GM23338 (cell line): ENCODE data around the gene PVRIG. TPM values are rescaled to one million over a fixed set of nuclear protein-coding genes. Genes with fewer than 3 reads are reported as not detected.
A peak's percentile ranks its signal among the peaks of the same experiment; 100 is the strongest.

Experiments used
- ATAC-seq: fragments of 200-7000 bp; cut with Tn5 transposase; 3 replicates; pipeline ENCODE4 v1.9.1; 2020
- DNase-seq: peaks from one replicate; pipeline ENCODE4 v3.0.0-alpha.2; 2015; ENCODE audit warnings: low spot score
- H2AFZ ChIP-seq: fragments of 200-600 bp; sonication (generic); 2 replicates; pipeline ENCODE4 v1.8.0; 2016; ENCODE audit warnings: antibody characterized with exemption, mild to moderate bottlenecking, moderate library complexity
- H3F3A ChIP-seq: fragments of 200-600 bp; sonication (generic); replicated peaks from 2 replicates; pipeline ENCODE4 v1.8.0; 2017; ENCODE audit warnings: antibody characterized with exemption, mixed run types, low read depth
- H3K27ac ChIP-seq: fragments of 200-600 bp; sonication (generic); 2 replicates; pipeline ENCODE4 v1.6.1; 2016; ENCODE audit warnings: low read depth
- H3K27me3 ChIP-seq: fragments of 200-600 bp; sonication (generic); 2 replicates; pipeline ENCODE4 v1.8.0; 2016; ENCODE audit warnings: mild to moderate bottlenecking, mixed run types, moderate library complexity; ENCODE audit not compliant: insufficient read depth
- H3K36me3 ChIP-seq: fragments of 200-600 bp; sonication (generic); 2 replicates; pipeline ENCODE4 v1.8.0; 2016; ENCODE audit warnings: mild to moderate bottlenecking; ENCODE audit not compliant: insufficient read depth
- H3K4me1 ChIP-seq: fragments of 200-600 bp; sonication (generic); 2 replicates; pipeline ENCODE4 v1.8.0; 2016; ENCODE audit warnings: mild to moderate bottlenecking, moderate library complexity; ENCODE audit not compliant: insufficient read depth
- H3K4me2 ChIP-seq: fragments of 200-600 bp; sonication (generic); 2 replicates; pipeline ENCODE4 v1.7.1; 2017; ENCODE audit warnings: mixed run types
- H3K4me3 ChIP-seq: fragments of 200-600 bp; sonication (generic); 2 replicates; pipeline ENCODE4 v1.6.1; 2016; ENCODE audit warnings: mixed run types
- H3K79me2 ChIP-seq: fragments of 200-600 bp; sonication (generic); replicated peaks from 2 replicates; pipeline ENCODE4 v1.8.0; 2017; ENCODE audit warnings: mild to moderate bottlenecking; ENCODE audit not compliant: insufficient read depth
- H3K9me2 ChIP-seq: fragments of 200-600 bp; sonication (generic); 2 replicates; pipeline ENCODE4 v1.8.0; 2017; ENCODE audit not compliant: insufficient read depth
- H4K20me1 ChIP-seq: fragments of 200-600 bp; sonication (generic); replicated peaks from 2 replicates; pipeline ENCODE4 v1.8.0; 2017; ENCODE audit warnings: mild to moderate bottlenecking; ENCODE audit not compliant: insufficient read depth
- H3K27ac Mint-ChIP-seq: 2 replicates; pipeline ENCODE4 v1.8.0; 2020; ENCODE audit warnings: inconsistent platforms, mild to moderate bottlenecking, moderate library complexity, mixed read lengths
- H3K27me3 Mint-ChIP-seq: 3 replicates; pipeline ENCODE4 v1.8.0; 2022; ENCODE audit warnings: low read depth, mild to moderate bottlenecking, moderate library complexity, mixed read lengths, inconsistent platforms; ENCODE audit not compliant: insufficient read depth, poor library complexity
- H3K36me3 Mint-ChIP-seq: 3 replicates; pipeline ENCODE4 v1.8.0; 2021; ENCODE audit warnings: low read depth, mild to moderate bottlenecking, inconsistent platforms, moderate library complexity, mixed read lengths
- H3K4me1 Mint-ChIP-seq: 3 replicates; pipeline ENCODE4 v1.8.0; 2020; ENCODE audit warnings: mild to moderate bottlenecking, inconsistent platforms, mixed read lengths
- H3K4me3 Mint-ChIP-seq: 3 replicates; pipeline ENCODE4 v1.8.0; 2021; ENCODE audit warnings: moderate library complexity, mild to moderate bottlenecking, inconsistent platforms, mixed read lengths
- H3K9me3 Mint-ChIP-seq: 3 replicates; pipeline ENCODE4 v1.8.0; 2020; ENCODE audit warnings: moderate library complexity, mild to moderate bottlenecking, inconsistent platforms, mixed read lengths
- CREB1 ChIP-seq: fragments of 250-450 bp; sonication (Bioruptor Pico); IDR thresholded peaks from 2 replicates; pipeline ENCODE4 v1.5.0; 2020; ENCODE audit warnings: low read depth, mild to moderate bottlenecking, moderate library complexity
- EZH2 ChIP-seq: fragments of 200-600 bp; sonication (generic); IDR thresholded peaks from one replicate; pipeline ENCODE4 v1.8.0; 2017; ENCODE audit warnings: antibody characterized with exemption, mild to moderate bottlenecking, low read depth; ENCODE audit not compliant: unreplicated experiment
- EZH2phosphoT487 ChIP-seq: fragments of 200-600 bp; sonication (generic); IDR thresholded peaks from one replicate; pipeline ENCODE4 v1.8.1; 2018; ENCODE audit warnings: antibody characterized with exemption; ENCODE audit not compliant: unreplicated experiment
- JUNB ChIP-seq: IDR thresholded peaks from one replicate; pipeline ENCODE4 v1.6.1; 2016; ENCODE audit warnings: antibody characterized with exemption; ENCODE audit not compliant: unreplicated experiment
- NANOG ChIP-seq: IDR thresholded peaks from 2 replicates; pipeline ENCODE4 v1.6.1; 2016; ENCODE audit warnings: antibody characterized with exemption, borderline replicate concordance
- POLR2AphosphoS5 ChIP-seq: IDR thresholded peaks from 2 replicates; pipeline ENCODE4 v1.6.1; 2016; ENCODE audit warnings: antibody characterized with exemption, low read depth
- STAT1 ChIP-seq: IDR thresholded peaks from one replicate; pipeline ENCODE4 v1.6.1; 2016; ENCODE audit warnings: antibody characterized with exemption; ENCODE audit not compliant: unreplicated experiment
- ZNF114 ChIP-seq: fragments of 250-450 bp; sonication (Bioruptor Pico); IDR thresholded peaks from 2 replicates; pipeline ENCODE4 v1.5.0; 2020; ENCODE audit warnings: mild to moderate bottlenecking, moderate library complexity
- polyA plus RNA-seq: library from polyadenylated mRNA; unstranded; fragments of >200 nt; fragmentation: Nextera tagmentation; extraction: Ambion mirVana; gene quantifications from 2 replicates; pipeline ENCODE4 v1.2.1, GENCODE V29; 2016
- total RNA-seq: library from RNA; depleted of rRNA; stranded (reverse); fragments of >200 nt; shearing (Covaris generic); gene quantifications from 2 replicates; pipeline ENCODE4 v1.2.3, GENCODE V29; 2014
- TF ChIP-seq, protein P1 (sequence below): IDR thresholded peaks from one replicate; pipeline ENCODE4 v1.6.1; 2018; ENCODE audit warnings: antibody characterized with exemption; ENCODE audit not compliant: unreplicated experiment
- TF ChIP-seq, protein P2 (sequence below), 2 experiments: fragments of 200-600 bp in 1 of 2; sonication (generic) in 1 of 2; conservative IDR thresholded peaks; 2 replicates each; pipeline versions ENCODE4 v1.5.1 to v1.6.1; 2016 to 2017; ENCODE audit warnings: antibody characterized with exemption in 2 of 2, low read depth in 2 of 2, mild to moderate bottlenecking in 2 of 2, moderate library complexity in 1 of 2

Gene PVRIG
- total and polyA plus RNA-seq, 2 experiments from 2014 or later: 1.1 TPM; not detected in 1

DNA sequence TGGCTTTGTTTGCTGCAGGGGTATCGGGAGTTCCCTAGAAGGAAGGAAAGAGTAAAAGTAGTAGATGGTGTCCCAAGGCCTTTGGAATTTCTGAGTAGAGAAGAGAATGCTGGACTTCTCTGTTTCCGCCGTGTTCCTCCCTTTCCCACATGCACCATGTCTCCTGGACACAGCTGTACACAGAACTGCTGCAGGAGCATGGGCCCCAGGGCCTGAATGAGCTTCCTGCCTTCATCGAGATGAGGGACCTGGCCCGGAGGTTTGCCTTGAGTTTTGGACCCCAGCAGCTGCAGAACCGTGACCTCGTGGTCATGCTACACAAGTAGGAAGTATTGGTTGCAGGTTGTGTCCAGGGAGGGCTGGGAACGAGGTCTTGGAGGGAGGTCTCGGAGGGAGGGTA lies 15.3 kb upstream of the PVRIG start:
- no peaks in the 10 kb centered on the region for H3K9me2 ChIP-seq
- no peak overlapping the region for H3K27ac Mint-ChIP-seq
- H3K27ac ChIP-seq: no peak overlapping the region

DNA sequence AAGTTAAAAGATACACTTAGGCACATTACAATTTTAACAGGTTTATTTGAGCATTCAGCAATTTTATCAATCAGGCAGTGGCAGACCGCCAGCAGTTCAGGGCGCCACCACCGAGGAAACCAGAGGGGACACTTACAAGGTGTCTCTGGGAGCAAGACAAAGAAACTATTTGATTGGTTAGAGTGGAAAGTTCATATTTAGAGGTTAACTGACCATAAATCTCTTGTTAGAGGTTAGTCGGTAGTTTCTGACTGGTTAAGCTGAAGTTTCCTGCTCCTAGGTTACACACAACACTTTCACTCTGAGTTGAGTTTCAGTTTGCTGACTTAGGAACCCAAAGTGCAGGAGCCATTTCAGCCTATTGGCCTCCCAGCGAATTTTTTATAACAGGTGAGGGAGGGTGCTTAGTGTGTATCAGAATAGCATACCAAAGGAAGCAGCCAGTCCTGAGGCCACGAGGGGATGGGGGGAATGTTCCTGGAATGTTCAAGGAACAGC lies 10.8 kb upstream of the PVRIG start:
- H3K4me3 ChIP-seq: no peak overlapping the region
- ATAC-seq (peak; percentile 28), DNase-seq (peak; percentile 46)
- peaks cover 10% of the 10 kb centered on the region for H3K27me3 Mint-ChIP-seq
- no peaks in the 10 kb centered on the region for H3K9me3 Mint-ChIP-seq
- H3K36me3 ChIP-seq: no peaks in the 10 kb centered on the region
- no peak overlapping the region; the same call in 2 of the 3 replicates for H3K4me3 Mint-ChIP-seq
- H3K4me1 ChIP-seq: peaks cover 5% of the 10 kb centered on the region; the same call in 1 of the 2 replicates
- peaks cover 45% of the 10 kb centered on the region for H3K27me3 ChIP-seq
- H3K4me2 ChIP-seq: no peak overlapping the region
- H3F3A ChIP-seq: no peaks in the 10 kb centered on the region
- no peaks in the 10 kb centered on the region for H3K9me2 ChIP-seq
- no peak overlapping the region for H3K27ac ChIP-seq
- H3K79me2 ChIP-seq: no peaks in the 10 kb centered on the region
- no peak overlapping the region for H3K27ac Mint-ChIP-seq
- H3K4me1 Mint-ChIP-seq: peaks cover 12% of the 10 kb centered on the region
- no peaks in the 10 kb centered on the region for H3K36me3 Mint-ChIP-seq
- no peaks in the 10 kb centered on the region; the same call in 1 of the 2 replicates for H4K20me1 ChIP-seq
- H2AFZ ChIP-seq: no peak overlapping the region
- no peak for TF ChIP-seq ZNF114 (CRISPR knock-in tag)
- TF ChIP-seq EZH2: no peak
- TF ChIP-seq EZH2phosphoT487: no peak
- TF ChIP-seq, protein P1, sequence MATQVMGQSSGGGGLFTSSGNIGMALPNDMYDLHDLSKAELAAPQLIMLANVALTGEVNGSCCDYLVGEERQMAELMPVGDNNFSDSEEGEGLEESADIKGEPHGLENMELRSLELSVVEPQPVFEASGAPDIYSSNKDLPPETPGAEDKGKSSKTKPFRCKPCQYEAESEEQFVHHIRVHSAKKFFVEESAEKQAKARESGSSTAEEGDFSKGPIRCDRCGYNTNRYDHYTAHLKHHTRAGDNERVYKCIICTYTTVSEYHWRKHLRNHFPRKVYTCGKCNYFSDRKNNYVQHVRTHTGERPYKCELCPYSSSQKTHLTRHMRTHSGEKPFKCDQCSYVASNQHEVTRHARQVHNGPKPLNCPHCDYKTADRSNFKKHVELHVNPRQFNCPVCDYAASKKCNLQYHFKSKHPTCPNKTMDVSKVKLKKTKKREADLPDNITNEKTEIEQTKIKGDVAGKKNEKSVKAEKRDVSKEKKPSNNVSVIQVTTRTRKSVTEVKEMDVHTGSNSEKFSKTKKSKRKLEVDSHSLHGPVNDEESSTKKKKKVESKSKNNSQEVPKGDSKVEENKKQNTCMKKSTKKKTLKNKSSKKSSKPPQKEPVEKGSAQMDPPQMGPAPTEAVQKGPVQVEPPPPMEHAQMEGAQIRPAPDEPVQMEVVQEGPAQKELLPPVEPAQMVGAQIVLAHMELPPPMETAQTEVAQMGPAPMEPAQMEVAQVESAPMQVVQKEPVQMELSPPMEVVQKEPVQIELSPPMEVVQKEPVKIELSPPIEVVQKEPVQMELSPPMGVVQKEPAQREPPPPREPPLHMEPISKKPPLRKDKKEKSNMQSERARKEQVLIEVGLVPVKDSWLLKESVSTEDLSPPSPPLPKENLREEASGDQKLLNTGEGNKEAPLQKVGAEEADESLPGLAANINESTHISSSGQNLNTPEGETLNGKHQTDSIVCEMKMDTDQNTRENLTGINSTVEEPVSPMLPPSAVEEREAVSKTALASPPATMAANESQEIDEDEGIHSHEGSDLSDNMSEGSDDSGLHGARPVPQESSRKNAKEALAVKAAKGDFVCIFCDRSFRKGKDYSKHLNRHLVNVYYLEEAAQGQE: no peak
- no peak for TF ChIP-seq NANOG
- no peak for TF ChIP-seq POLR2AphosphoS5

More for the DNA sequence above, 15.3 kb upstream of the PVRIG start:
- ATAC-seq (no peak), DNase-seq (no peak)
- Histone ChIP-seq H3F3A (no peaks in the 10 kb centered on the region), H4K20me1 (no peaks in the 10 kb centered on the region), H3K4me1 (peaks cover 5% of the 10 kb centered on the region; the same call in 1 of the 2 replicates), H3K4me2 (no peak overlapping the region), H3K4me3 (no peak overlapping the region), H2AFZ (no peak overlapping the region), H3K79me2 (no peaks in the 10 kb centered on the region), H3K27me3 (peaks cover 6% of the 10 kb centered on the region; the same call in 1 of the 2 replicates), H3K36me3 (no peaks in the 10 kb centered on the region)
- Mint-ChIP-seq H3K4me1 (peaks cover 22% of the 10 kb centered on the region), H3K9me3 (no peaks in the 10 kb centered on the region), H3K4me3 (no peak overlapping the region), H3K36me3 (no peaks in the 10 kb centered on the region), H3K27me3 (peaks cover 7% of the 10 kb centered on the region)
- TF ChIP-seq STAT1 (no peak), EZH2phosphoT487 (no peak), CREB1 (CRISPR knock-in tag) (no peak), NANOG (no peak), EZH2 (no peak), ZNF114 (CRISPR knock-in tag) (no peak), JUNB (no peak)
- TF ChIP-seq, protein P2, sequence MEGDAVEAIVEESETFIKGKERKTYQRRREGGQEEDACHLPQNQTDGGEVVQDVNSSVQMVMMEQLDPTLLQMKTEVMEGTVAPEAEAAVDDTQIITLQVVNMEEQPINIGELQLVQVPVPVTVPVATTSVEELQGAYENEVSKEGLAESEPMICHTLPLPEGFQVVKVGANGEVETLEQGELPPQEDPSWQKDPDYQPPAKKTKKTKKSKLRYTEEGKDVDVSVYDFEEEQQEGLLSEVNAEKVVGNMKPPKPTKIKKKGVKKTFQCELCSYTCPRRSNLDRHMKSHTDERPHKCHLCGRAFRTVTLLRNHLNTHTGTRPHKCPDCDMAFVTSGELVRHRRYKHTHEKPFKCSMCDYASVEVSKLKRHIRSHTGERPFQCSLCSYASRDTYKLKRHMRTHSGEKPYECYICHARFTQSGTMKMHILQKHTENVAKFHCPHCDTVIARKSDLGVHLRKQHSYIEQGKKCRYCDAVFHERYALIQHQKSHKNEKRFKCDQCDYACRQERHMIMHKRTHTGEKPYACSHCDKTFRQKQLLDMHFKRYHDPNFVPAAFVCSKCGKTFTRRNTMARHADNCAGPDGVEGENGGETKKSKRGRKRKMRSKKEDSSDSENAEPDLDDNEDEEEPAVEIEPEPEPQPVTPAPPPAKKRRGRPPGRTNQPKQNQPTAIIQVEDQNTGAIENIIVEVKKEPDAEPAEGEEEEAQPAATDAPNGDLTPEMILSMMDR (conservative IDR thresholded peaks at IDR 0.05; ENCODE audit: low read depth in 2 of 2): no peak
- TF ChIP-seq, protein P1: no peak
